GM12891 (cell line): ENCODE results near the gene HSD17B12.

Experiments
- PAX5 ChIP-seq: IDR thresholded peaks from 2 replicates; pipeline ENCODE4 v1.6.1; 2011; ENCODE audit warnings: low read length, moderate library complexity, mild to moderate bottlenecking; ENCODE audit not compliant: insufficient read depth, severe bottlenecking
- POLR2A ChIP-seq: IDR thresholded peaks from 2 replicates; pipeline ENCODE4 v1.6.1; 2011; ENCODE audit warnings: low read depth, low read length, control low read depth
- POLR2AphosphoS5 ChIP-seq: IDR thresholded peaks from 2 replicates; pipeline ENCODE4 v1.6.1; 2011; ENCODE audit warnings: low read depth, low read length, control low read depth
- POU2F2 ChIP-seq: IDR thresholded peaks from 2 replicates; pipeline ENCODE4 v1.6.1; 2011; ENCODE audit warnings: low read depth, mild to moderate bottlenecking, control low read depth, low read length, moderate library complexity
- SPI1 ChIP-seq: IDR thresholded peaks from 2 replicates; pipeline ENCODE4 v1.6.1; 2011; ENCODE audit warnings: low read depth, low read length, control low read depth
- TAF1 ChIP-seq: IDR thresholded peaks from 2 replicates; pipeline ENCODE4 v1.6.1; 2011; ENCODE audit warnings: low read depth, low read length, control low read depth

DNA sequence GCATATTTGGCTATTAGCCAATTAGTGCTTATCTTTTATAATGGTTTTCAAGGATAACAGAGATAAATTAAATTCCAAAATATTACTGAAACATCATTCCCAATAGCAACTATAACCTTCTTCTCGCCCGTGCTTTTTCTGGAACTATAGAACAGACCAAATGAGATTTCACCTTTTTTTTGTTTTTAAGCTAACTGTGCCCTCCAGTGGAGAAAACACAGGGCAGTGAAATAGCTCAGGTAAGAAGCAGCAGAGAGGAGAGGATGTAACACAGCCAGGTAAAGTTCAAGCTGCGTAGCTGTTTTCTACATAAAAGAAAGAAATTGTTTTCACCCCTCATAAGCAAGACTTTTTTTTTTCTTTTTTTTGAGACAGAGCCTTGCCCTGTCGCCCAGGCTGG lies 28.2 kb downstream of the HSD17B12 start:
- TF ChIP-seq TAF1 (no peak), POLR2AphosphoS5 (no peak), PAX5 (no peak), POLR2A (no peak), SPI1 (no peak), POU2F2 (no peak)
